Measurements from ENCODE around the gene MYL12B.

- no peak for TF ChIP-seq POLR2A (IDR thresholded peaks at IDR 0.05)
- TF ChIP-seq, protein P1, sequence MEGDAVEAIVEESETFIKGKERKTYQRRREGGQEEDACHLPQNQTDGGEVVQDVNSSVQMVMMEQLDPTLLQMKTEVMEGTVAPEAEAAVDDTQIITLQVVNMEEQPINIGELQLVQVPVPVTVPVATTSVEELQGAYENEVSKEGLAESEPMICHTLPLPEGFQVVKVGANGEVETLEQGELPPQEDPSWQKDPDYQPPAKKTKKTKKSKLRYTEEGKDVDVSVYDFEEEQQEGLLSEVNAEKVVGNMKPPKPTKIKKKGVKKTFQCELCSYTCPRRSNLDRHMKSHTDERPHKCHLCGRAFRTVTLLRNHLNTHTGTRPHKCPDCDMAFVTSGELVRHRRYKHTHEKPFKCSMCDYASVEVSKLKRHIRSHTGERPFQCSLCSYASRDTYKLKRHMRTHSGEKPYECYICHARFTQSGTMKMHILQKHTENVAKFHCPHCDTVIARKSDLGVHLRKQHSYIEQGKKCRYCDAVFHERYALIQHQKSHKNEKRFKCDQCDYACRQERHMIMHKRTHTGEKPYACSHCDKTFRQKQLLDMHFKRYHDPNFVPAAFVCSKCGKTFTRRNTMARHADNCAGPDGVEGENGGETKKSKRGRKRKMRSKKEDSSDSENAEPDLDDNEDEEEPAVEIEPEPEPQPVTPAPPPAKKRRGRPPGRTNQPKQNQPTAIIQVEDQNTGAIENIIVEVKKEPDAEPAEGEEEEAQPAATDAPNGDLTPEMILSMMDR (IDR thresholded peaks at IDR 0.05), result no peak
Measured at GRCh38 chr18:3233433-3234168, 28.3 kb upstream of the MYL12B start.
